GM19468 (cell line): ENCODE measurements around the gene COA6.
"Not testable (repeated sequence)": the region's sequence is repeated elsewhere in the genome, so short reads cannot be mapped to it uniquely, and the experiment has no call there.

ENCODE experiments used
- ATAC-seq: cut with Tn5 transposase; IDR thresholded peaks from one replicate; pipeline ENCODE4 v1.9.1; 2021; ENCODE audit warnings: mild to moderate bottlenecking, moderate library complexity, moderate number of reproducible peaks; ENCODE audit not compliant: unreplicated experiment; ENCODE audit errors: extremely low read depth

The COA6 gene

DNA sequence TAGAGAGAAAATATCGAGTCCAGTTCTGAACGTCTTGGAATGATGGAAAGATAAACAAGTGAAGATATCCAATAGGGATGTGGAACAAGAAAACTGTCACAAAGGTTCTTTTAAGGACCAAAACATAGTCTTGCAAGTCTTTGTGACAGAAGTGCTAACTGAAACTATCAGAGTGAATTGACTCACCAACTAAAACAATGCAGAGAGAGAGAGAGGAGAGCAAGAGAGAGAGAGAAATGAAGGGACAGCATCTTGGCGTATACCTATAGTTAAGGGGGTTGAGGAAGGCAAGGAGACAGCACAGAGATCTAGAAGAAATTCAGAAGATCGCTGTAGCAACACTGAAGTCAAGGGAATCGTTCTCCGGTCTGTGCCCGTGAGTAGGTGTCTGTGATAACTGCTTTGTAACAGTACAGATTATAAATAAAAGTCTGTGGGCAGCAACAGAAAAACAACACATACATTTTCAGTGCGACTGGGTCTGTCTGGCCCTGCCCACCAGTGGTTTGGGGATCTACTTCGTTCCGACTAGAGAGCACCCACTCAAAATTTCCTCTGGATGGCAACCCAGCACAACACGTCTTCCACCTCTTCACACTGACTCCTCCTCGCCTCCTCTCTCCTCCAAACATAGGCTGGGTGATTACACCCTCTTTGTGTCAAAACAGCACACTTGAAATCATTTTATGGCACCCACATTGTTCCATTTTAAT, 4.8 kb upstream of the COA6 start:
- ATAC-seq: no peak

DNA sequence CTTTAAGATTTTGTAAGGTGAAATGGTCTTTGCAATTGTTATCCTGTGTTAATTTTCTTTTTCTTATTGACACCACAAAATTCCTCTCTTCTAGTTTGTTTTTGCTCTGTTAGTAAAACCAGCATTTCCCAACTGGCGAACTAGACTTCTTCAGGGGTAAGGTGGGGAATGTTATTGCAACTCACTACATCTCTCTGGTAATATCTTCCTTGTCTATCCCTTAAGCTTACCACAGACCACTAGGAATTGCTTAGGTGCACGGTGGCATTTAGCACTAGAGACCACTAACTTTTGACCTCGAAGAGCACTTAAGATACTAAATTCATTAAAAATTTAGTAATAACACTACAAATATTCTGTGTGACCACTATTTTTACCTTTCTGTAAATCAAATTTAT, 4.2 kb upstream of the COA6 start:
- ATAC-seq: no peak

DNA sequence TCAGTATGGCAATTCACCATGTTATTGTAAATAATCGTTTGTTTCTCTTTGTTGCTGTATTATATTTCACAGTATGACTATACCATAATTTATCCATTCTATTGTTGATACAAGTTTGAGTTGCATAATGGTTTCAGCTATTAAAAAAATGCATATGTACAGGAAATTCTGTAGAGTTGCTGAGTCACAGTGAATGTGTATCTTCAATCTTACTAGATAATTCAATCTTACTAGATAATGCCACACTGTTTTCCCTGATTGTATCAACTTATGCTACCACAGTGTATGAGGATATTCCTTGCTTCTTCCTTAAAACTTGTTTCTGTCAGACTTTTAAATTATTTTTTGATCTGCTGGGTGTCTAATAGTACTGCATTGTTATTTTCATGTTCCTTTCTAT, 3.5 kb upstream of the COA6 start:
- ATAC-seq: no peak

- ATAC-seq: no peak
These were observed 1.8 kb upstream of the COA6 start for GRCh38 chr1:234371414-234371813.

GRCh38 chr1:234372011-234372757, 1.1 kb upstream of the COA6 start:
- no peak for ATAC-seq

GRCh38 chr1:234373959-234374254, 651 bp downstream of the COA6 start:
- no peak for ATAC-seq

DNA sequence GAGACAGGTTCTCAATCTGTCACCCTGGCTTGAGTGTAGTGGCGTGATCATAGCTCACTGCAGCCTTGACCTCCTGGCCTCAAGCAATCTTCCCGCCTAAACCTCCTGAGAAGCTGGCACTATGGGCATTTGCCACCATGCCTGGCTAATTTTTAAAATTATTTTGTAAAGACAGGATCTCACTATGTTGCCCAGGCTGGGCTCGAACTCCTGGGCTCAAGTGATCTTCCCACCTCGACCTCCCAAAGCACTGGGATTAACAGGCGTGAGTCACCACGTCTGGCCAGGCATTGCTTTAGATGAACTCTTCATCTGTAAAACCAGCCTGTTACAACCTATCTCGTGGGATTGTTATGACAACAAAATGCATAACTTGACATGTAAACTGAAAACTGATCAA, 2.4 kb downstream of the COA6 start:
- no peak for ATAC-seq

- not testable (repeated sequence) for ATAC-seq
These were observed 6.4 kb downstream of the COA6 start for GRCh38 chr1:234379591-234380109.

GRCh38 chr1:234381699-234382555, 8.7 kb downstream of the COA6 start:
- no peak for ATAC-seq

DNA sequence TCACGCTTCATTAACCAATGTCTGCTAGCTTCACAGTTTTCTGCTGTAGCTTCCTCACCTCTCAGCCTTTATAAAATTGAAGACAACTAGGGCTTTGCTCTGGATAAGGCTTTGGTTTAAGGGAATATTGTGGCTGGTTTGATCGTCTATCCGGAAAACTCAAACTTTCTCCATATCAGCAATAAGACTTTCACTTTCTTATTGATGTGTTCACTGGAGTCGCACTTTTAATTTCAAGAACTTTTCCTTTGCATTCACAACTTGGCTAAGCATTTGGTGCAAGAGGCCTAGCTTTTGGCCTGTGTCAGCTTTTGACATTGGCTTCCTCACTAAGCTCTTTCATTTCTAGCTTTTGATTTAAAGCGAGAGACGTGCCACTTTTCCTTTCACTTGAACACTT, 12.9 kb downstream of the COA6 start:
- ATAC-seq: no peak

DNA sequence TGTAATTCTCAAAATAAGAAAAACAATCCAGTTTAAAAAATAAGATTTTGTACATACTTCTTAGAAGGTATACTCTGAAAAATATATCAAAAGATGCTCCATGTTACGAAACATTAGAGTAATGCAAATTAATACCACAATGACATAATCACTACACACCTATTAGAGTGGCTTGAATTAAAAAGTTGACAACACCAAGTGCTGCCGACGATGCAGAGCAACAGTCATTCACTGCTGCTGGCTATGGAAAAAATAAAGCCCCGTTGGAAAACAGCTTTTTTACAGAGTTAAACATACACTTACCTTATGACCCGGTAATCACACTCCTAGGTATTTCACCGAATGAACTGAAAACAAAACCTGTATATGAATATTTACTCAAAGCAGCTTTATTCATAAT, 14.8 kb downstream of the COA6 start:
- ATAC-seq: no peak

GRCh38 chr1:234393190-234393589, 19.9 kb downstream of the COA6 start:
- ATAC-seq: no peak

GRCh38 chr1:234395297-234395696, 22.0 kb downstream of the COA6 start:
- no peak for ATAC-seq

- no peak for ATAC-seq
These were observed 22.8 kb downstream of the COA6 start for GRCh38 chr1:234396092-234396491.

DNA sequence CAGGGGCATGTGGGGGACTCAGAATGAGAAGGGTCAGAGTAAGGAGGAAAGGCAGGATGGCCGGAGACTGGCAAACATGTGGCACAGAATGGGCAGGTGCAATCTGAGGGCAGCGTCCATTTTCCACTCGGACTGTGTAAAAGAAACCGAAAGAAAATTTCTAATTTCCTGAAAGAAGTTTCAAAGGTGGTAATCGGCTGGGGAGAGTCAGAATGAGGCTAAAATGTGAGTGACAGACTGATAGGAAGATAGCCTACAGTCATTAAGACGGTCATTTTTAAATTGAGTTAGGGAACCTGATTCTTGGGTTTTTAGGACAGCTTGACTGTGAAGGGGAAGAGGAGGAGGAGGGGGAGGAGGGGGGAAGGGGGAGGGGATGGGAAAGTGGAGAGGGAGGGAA, 23.6 kb downstream of the COA6 start:
- no peak for ATAC-seq

DNA sequence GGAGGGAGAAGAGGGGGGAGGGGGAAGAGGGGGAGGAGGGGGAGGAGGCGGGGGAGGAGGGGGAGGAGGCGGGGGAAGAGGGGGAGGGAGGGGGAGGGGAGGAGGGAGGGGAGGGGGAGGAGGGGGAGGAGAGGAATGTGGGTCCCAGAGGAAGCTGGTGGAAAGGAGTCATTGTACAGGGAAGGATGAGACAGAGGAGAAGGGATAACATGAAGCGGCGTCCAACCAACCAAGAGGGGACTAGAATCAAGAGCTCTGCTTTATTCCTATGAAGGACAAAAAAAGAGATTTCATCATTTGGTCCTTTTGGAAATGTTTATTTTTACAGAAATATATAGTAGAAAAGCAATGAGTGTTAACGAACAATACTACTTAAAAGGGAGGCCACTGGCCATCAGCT, 24.5 kb downstream of the COA6 start:
- ATAC-seq: no peak

- ATAC-seq: no peak
These were observed 25.7 kb downstream of the COA6 start for GRCh38 chr1:234398849-234399381.

- ATAC-seq: not testable (repeated sequence)
These were observed 26.3 kb downstream of the COA6 start for GRCh38 chr1:234399515-234399914.

DNA sequence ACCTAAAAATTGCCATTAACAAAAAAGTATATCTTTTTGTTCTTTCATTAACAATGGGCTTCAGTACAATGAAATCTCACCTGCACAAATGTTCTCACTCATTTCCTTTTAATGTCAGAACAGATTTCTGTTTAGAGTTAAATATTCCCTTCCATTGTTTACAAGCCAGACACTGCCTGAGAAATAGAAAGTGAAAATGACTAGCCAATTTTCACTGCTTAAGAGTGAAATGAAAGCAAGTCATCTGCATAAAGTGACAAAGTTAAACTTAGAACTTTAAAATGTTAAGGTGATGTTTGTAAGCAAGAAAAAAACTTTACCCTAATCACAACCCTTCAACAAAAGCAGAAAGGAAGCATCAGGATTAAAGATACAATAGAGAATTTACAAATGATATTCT, 27.5 kb downstream of the COA6 start:
- no peak for ATAC-seq

DNA sequence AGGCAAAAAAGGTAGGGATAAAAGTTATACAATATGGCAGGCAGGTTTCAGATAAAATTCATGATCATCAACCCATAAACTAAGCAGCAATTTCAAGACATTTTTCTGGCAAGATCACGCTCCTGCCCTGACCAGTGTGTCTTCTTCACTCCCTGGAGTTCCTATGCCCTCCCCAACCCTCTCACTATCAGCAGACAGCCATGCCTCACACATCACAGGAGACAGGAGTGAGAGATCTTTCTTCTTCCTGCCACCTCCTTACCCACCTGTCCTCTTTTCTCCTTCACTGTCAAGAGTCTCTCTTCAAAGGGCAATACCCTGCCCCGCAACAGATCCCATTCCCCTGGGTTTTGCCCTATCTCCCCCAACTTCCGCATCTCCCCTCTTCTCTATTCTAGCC, 28.4 kb downstream of the COA6 start:
- ATAC-seq: no peak

- ATAC-seq: no peak
These were observed 29.7 kb downstream of the COA6 start for GRCh38 chr1:234402939-234403338.
